Caco-2 (cell line): Measurements from ENCODE around the gene GADD45GIP1. TPM values are rescaled to one million over a fixed set of nuclear protein-coding genes. Genes with fewer than 3 reads are reported as not detected.
A peak's percentile ranks its signal among the peaks of the same experiment; 100 is the strongest.
"Not testable (repeated sequence)": the region's sequence is repeated elsewhere in the genome, so short reads cannot be mapped to it uniquely, and the experiment has no call there.

Source experiments
- BruUV-seq: library from RNA; stranded (reverse); fragments of 400-500 nt; replicated peaks from 2 replicates; lab custom pipeline; 2021; lab: Mats Ljungman, UMichigan
- CTCF ChIA-PET: fragments of 300-600 bp; sonication (Branson Sonifier 250); formaldehyde crosslinking; loops from one replicate; lab custom pipeline; 2022; ENCODE audit warnings: antibody characterized with exemption; lab: Charles Lee
- POLR2A ChIA-PET: fragments of 300-600 bp; sonication (Branson Sonifier 250); formaldehyde crosslinking; loops from one replicate; lab custom pipeline; 2022; ENCODE audit warnings: antibody characterized with exemption; lab: Charles Lee
- DNase-seq, 2 experiments: peaks; one replicate each; pipeline versions ENCODE4 v3.0.0 to v3.0.0-alpha.2; 2020 to 2022
- H3K27me3 ChIP-seq: replicated peaks from 2 replicates; pipeline ENCODE4 v1.6.0; 2011; ENCODE audit warnings: low read length; ENCODE audit not compliant: control insufficient read depth, insufficient read depth
- H3K36me3 ChIP-seq: 2 replicates; pipeline ENCODE4 v1.5.1; 2011; ENCODE audit warnings: low read length; ENCODE audit not compliant: control insufficient read depth, insufficient read depth
- H3K4me1 ChIP-seq: fragments of 250-450 bp; sonication (Bioruptor Pico); 2 replicates; pipeline ENCODE4 v1.5.1; 2020; ENCODE audit warnings: mild to moderate bottlenecking
- H3K4me3 ChIP-seq: 2 replicates; pipeline ENCODE4 v1.5.1; 2011; ENCODE audit warnings: low read depth, mild to moderate bottlenecking, control low read depth, low read length
- H3K9me3 ChIP-seq: fragments of 250-450 bp; sonication (Bioruptor Pico); 2 replicates; pipeline ENCODE4 v1.5.1; 2020; ENCODE audit warnings: mild to moderate bottlenecking, moderate library complexity
- H3K27ac Mint-ChIP-seq: one replicate; pipeline ENCODE4 v1.8.0; 2022; ENCODE audit warnings: mixed read lengths; ENCODE audit not compliant: unreplicated experiment
- H3K27me3 Mint-ChIP-seq: one replicate; pipeline ENCODE4 v1.8.0; 2022; ENCODE audit warnings: mixed read lengths; ENCODE audit not compliant: insufficient read depth, unreplicated experiment
- H3K36me3 Mint-ChIP-seq: one replicate; pipeline ENCODE4 v1.8.0; 2022; ENCODE audit warnings: mild to moderate bottlenecking, mixed read lengths; ENCODE audit not compliant: insufficient read depth, unreplicated experiment
- H3K4me1 Mint-ChIP-seq: one replicate; pipeline ENCODE4 v1.8.0; 2022; ENCODE audit warnings: low read depth, mixed read lengths; ENCODE audit not compliant: unreplicated experiment
- H3K4me3 Mint-ChIP-seq: one replicate; pipeline ENCODE4 v1.8.0; 2022; ENCODE audit warnings: mild to moderate bottlenecking, moderate library complexity, mixed read lengths; ENCODE audit not compliant: unreplicated experiment
- H3K9me3 Mint-ChIP-seq: one replicate; pipeline ENCODE4 v1.8.0; 2022; ENCODE audit warnings: mixed read lengths; ENCODE audit not compliant: unreplicated experiment
- CTCF ChIP-seq, 2 experiments: fragments of 200-600 bp in 1 of 2; IDR thresholded peaks; 1 replicate in 1 of 2; 2 replicates in 1 of 2; pipeline versions ENCODE4 v1.5.1 to v1.8.0; 2011 to 2022; ENCODE audit warnings: antibody characterized with exemption in 1 of 2, control low read depth in 1 of 2, inconsistent platforms in 1 of 2, low read depth in 1 of 2, low read length in 1 of 2, mild to moderate bottlenecking in 1 of 2, moderate library complexity in 1 of 2; ENCODE audit not compliant: insufficient read depth in 1 of 2, severe bottlenecking in 1 of 2, unreplicated experiment in 1 of 2
- intact Hi-C: fragments of 100-400 bp; cut with micrococcal nuclease; formaldehyde crosslinking; loops from one replicate; pipeline ENCODE4 v1.10.0; 2022; ENCODE audit not compliant: unreplicated experiment
- total RNA-seq: library from RNA; stranded (reverse); gene quantifications from 2 replicates; pipeline ENCODE4 v1.2.3, GENCODE V29; 2022

GADD45GIP1 gene
- total RNA-seq, 1 experiment from 2014 or later, result 39.3 TPM

DNA sequence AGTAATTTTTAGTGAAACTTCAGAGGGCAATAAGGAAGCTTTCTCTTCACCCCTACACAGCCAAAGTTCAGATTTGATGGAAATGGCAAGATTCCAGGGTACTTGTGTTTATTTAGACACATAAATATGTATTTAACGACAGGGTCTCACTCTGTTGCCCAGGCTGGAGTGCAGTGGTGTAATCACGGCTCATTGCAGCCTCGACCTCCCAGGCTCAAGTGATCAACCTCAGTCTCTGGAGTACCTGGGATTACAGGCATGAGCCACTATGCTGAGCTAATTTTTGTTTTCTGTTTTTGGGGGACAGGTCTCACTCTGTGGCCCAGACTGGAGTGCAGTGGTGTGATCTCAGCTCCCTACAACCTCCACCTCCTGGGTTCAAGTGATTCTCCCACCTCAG, 36.0 kb downstream of the GADD45GIP1 start:
- no peak for TF ChIP-seq CTCF (IDR thresholded peaks at IDR 0.05; ENCODE audit: insufficient read depth in 1 of 2, low read depth in 1 of 2, low read length in 1 of 2, severe bottlenecking in 1 of 2, unreplicated experiment in 1 of 2)
- no peaks in the 10 kb centered on the region for H3K27me3 ChIP-seq
- no peaks in the 10 kb centered on the region for H3K9me3 ChIP-seq
- CTCF ChIA-PET, result no interaction called here
- DNase-seq, result no peak
- H3K9me3 Mint-ChIP-seq, result no peaks in the 10 kb centered on the region
- H3K36me3 ChIP-seq, result no peaks in the 10 kb centered on the region; the same call in 1 of the 2 replicates
- H3K4me1 Mint-ChIP-seq, result no peaks in the 10 kb centered on the region
- H3K4me3 Mint-ChIP-seq, result peak overlapping the region; percentile 9
- peaks cover 69% of the 10 kb centered on the region for H3K36me3 Mint-ChIP-seq
- BruUV-seq, result no TSS peak
- H3K4me1 ChIP-seq, result no peaks in the 10 kb centered on the region
- peak overlapping the region; percentile 74 for H3K27ac Mint-ChIP-seq
- POLR2A ChIA-PET, result interaction anchor here (1.6 kb wide), 1 partner anchor 12 kb away, joined by 9 read pairs; the partner anchor contains the start of gene FARSA
- no peak overlapping the region for H3K4me3 ChIP-seq
- intact Hi-C loops, result no loop called here
- H3K27me3 Mint-ChIP-seq, result no peaks in the 10 kb centered on the region

- no peak for TF ChIP-seq CTCF (IDR thresholded peaks at IDR 0.05; ENCODE audit: insufficient read depth in 1 of 2, low read depth in 1 of 2, low read length in 1 of 2, severe bottlenecking in 1 of 2, unreplicated experiment in 1 of 2)
- Histone ChIP-seq H3K9me3 (no peaks in the 10 kb centered on the region), H3K36me3 (no peaks in the 10 kb centered on the region), H3K4me3 (no peak overlapping the region), H3K27me3 (no peaks in the 10 kb centered on the region), H3K4me1 (no peaks in the 10 kb centered on the region)
- POLR2A ChIA-PET, result no interaction called here
- CTCF ChIA-PET, result no interaction called here
- no peaks in the 10 kb centered on the region for H3K9me3 Mint-ChIP-seq
- no peak for DNase-seq
- no TSS peak for BruUV-seq
- H3K27ac Mint-ChIP-seq, result peak overlapping the region; percentile 74
- intact Hi-C loops, result no loop called here
- H3K27me3 Mint-ChIP-seq, result no peaks in the 10 kb centered on the region
- peaks cover 41% of the 10 kb centered on the region for H3K36me3 Mint-ChIP-seq
- peak overlapping the region; percentile 63 for H3K4me3 Mint-ChIP-seq
- no peaks in the 10 kb centered on the region for H3K4me1 Mint-ChIP-seq
Observed at GRCh38 chr19:12918253-12918652, 38.8 kb downstream of the GADD45GIP1 start.

DNA sequence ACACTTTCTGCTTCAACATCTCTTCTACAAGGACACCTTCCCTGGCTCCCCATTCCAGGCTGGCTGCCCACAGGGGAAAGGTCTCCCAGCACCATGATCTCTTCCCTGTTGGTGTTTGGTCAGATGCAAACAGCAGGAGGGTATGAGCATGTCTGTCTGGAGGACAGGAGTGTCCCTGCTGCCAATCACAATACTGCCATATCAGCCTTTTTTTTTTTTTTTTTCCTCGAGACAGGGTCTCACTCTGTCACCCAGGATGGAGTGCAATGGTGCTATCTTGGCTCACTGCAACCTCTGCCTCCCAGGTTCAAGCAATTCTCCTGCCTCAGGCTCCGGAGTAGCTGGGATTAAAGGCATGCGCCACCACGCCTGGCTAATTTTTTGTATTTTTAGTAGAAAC, 41.2 kb downstream of the GADD45GIP1 start:
- DNase-seq, H3K4me3 ChIP-seq, H3K9me3 Mint-ChIP-seq, H3K27ac Mint-ChIP-seq, H3K36me3 ChIP-seq, POLR2A ChIA-PET, BruUV-seq, H3K4me1 Mint-ChIP-seq, intact Hi-C loops, H3K9me3 ChIP-seq, H3K27me3 Mint-ChIP-seq, H3K4me1 ChIP-seq, H3K4me3 Mint-ChIP-seq, H3K27me3 ChIP-seq: not testable (repeated sequence)
- H3K36me3 Mint-ChIP-seq, result peaks cover 29% of the 10 kb centered on the region
- CTCF ChIA-PET, result interaction anchor here (0.7 kb wide), 1 partner anchor 31 kb away, joined by 7 read pairs; no protein-coding TSS in a partner anchor
